ENCODE results near the gene TTC9B. TPM values are rescaled to one million over a fixed set of nuclear protein-coding genes. Genes with fewer than 3 reads are reported as not detected.
A peak's percentile ranks its signal among the peaks of the same experiment; 100 is the strongest.

Gene TTC9B
- total RNA-seq, 1 donor from 2014 or later, result not detected

DNA sequence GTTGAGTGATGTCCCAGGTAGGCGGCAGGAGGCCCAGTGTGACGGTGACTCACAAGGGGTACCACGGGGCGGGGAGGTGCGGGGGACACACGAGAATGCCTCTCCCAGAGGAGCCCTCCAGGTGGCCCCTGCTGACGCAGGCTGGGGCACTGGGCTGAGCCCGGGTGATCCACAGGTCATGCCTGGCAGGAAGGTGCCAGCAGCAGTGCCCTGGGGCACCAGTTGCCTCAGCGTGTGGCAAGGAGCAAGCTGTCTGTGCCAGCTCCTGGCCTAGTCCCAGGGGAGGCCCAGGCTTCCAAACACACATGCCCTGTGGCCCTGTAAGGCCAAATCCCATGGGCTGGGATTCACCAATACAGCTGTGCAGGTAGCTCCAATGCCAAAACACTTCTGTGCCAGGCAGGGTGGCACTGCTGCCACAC is 38.9 kb upstream of the TTC9B start:
- no peaks in the 10 kb centered on the region for H3K9me3 Mint-ChIP-seq
- intact Hi-C loops (cut with micrococcal nuclease), result no loop called here
- TF ChIP-seq, protein P1, sequence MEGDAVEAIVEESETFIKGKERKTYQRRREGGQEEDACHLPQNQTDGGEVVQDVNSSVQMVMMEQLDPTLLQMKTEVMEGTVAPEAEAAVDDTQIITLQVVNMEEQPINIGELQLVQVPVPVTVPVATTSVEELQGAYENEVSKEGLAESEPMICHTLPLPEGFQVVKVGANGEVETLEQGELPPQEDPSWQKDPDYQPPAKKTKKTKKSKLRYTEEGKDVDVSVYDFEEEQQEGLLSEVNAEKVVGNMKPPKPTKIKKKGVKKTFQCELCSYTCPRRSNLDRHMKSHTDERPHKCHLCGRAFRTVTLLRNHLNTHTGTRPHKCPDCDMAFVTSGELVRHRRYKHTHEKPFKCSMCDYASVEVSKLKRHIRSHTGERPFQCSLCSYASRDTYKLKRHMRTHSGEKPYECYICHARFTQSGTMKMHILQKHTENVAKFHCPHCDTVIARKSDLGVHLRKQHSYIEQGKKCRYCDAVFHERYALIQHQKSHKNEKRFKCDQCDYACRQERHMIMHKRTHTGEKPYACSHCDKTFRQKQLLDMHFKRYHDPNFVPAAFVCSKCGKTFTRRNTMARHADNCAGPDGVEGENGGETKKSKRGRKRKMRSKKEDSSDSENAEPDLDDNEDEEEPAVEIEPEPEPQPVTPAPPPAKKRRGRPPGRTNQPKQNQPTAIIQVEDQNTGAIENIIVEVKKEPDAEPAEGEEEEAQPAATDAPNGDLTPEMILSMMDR (IDR thresholded peaks at IDR 0.05), result no peak
- ATAC-seq (ENCODE audit: low read depth) (peak; percentile 47), DNase-seq (no peak)
- POLR2A ChIA-PET, result interaction anchor here (0.9 to 1.1 kb wide), 2 partner anchors 24 to 29 kb away, joined by 4 read pairs; no protein-coding TSS in a partner anchor
- no peak overlapping the region for H3K4me3 Mint-ChIP-seq
- no peak overlapping the region for H3K27ac Mint-ChIP-seq
- no peaks in the 10 kb centered on the region for H3K27me3 Mint-ChIP-seq
- H3K4me1 Mint-ChIP-seq, result peaks cover 25% of the 10 kb centered on the region
- CTCF ChIA-PET, result no interaction called here
- H3K36me3 Mint-ChIP-seq (ENCODE audit: low read depth), result peaks cover 63% of the 10 kb centered on the region

DNA sequence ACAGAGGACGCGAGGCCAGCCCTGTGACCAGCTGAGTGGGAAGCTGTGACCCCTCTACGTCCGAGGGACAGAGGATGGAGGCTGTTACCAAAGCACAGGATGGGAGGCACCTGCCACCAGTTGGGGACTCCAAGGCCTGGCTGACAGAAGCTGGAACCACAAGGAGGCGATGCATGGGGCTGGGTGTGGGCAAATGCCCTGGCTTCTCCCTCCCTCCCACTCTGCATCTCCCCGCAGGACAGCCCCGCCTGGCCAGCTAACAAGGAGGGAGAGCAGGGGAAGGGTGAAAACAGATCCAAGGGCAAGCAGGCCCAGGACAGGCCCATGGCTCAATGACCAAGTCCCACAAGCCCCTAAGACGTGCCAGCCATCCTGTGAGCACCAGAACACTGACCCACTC is 38.3 kb upstream of the TTC9B start:
- Mint-ChIP-seq H3K4me3 (no peak overlapping the region), H3K9me3 (no peaks in the 10 kb centered on the region), H3K36me3 (ENCODE audit: low read depth) (peaks cover 63% of the 10 kb centered on the region), H3K27me3 (no peaks in the 10 kb centered on the region), H3K27ac (no peak overlapping the region), H3K4me1 (peaks cover 25% of the 10 kb centered on the region)
- DNase-seq (no peak), ATAC-seq (ENCODE audit: low read depth) (no peak)
- ChIA-PET POLR2A (interaction anchor here (1.1 kb wide), 1 partner anchor 25 kb away, joined by 4 read pairs; no protein-coding TSS in a partner anchor), CTCF (no interaction called here)
- TF ChIP-seq, protein P1 (IDR thresholded peaks at IDR 0.05), result no peak
- intact Hi-C loops (cut with micrococcal nuclease), result no loop called here

DNA sequence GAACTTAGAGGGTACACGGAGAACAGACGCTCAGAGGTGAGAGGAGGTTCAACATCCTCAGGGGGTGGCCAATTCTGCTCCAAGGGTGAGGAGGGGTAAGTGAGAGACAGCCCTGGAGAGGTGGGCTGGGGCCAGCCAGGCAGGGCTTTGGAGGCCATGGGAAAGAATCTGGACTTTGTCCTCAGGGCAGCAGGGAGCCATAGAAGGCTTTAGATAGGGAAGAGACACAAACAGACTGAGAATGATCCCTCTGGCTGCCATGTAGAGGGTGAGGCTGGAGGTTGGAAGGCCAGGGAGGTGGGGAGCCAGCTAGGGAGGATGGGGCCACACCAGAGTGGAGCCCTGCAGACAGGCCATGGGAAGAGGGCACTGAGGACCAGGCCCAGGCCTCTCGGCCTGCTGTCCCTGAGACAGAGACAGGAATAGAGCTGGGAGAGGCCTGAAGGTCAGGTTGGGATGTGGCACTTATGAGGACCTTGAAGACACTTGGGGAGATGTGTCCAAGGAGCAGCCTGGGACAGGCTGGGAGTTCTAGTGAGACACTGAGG is 37.5 kb upstream of the TTC9B start:
- peaks cover 22% of the 10 kb centered on the region for H3K4me1 Mint-ChIP-seq
- H3K27me3 Mint-ChIP-seq, result no peaks in the 10 kb centered on the region
- H3K4me3 Mint-ChIP-seq, result no peak overlapping the region
- TF ChIP-seq, protein P1 (IDR thresholded peaks at IDR 0.05), result no peak
- DNase-seq, result no peak
- intact Hi-C loops (cut with micrococcal nuclease), result no loop called here
- ChIA-PET CTCF (no interaction called here), POLR2A (no interaction called here)
- H3K36me3 Mint-ChIP-seq (ENCODE audit: low read depth), result peaks cover 64% of the 10 kb centered on the region
- ATAC-seq (ENCODE audit: low read depth), result no peak
- H3K27ac Mint-ChIP-seq, result no peak overlapping the region
- no peaks in the 10 kb centered on the region for H3K9me3 Mint-ChIP-seq

DNA sequence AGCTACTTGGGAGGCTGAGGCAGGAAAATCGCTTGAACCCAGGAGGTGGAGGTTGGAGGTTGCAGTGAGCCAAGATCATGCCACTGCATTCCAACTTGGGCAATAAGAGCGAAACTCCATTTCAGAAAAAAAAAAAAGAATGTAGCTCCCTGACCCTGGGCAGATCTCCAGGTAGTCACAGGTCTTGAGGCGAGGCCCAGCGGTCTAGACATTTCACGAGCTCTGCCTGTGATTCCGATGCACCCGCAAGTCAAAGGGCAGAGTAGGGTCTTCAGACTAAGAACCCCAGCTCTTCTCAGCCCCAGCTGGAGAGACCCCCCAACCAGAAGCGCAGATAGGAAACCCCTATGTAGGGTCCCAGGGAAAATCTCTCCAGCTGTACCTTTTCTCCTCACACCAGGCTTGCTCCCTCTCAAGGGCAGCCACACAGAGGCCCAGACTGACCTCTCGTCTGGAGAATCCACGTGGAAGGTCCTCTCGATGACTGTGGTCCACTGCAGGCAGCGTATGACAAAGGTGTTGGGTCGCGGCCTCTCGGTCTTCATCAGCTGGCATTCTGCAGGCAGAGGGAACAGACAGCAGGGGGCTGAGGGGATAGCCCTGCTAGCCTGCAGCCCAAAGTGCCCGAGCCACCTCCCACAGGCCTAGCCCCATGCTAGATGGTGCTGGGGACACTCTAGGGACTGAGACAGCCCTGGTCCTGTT is 36.7 kb upstream of the TTC9B start:
- H3K9me3 Mint-ChIP-seq, result no peaks in the 10 kb centered on the region
- ChIA-PET POLR2A (interaction anchor here (0.6 kb wide), 1 partner anchor 165 kb away, joined by 3 read pairs; no protein-coding TSS in a partner anchor), CTCF (no interaction called here)
- H3K27me3 Mint-ChIP-seq, result no peaks in the 10 kb centered on the region
- no peak overlapping the region for H3K27ac Mint-ChIP-seq
- H3K36me3 Mint-ChIP-seq (ENCODE audit: low read depth), result peaks cover 70% of the 10 kb centered on the region
- DNase-seq (no peak), ATAC-seq (ENCODE audit: low read depth) (no peak)
- intact Hi-C loops (cut with micrococcal nuclease), result no loop called here
- peaks cover 17% of the 10 kb centered on the region for H3K4me1 Mint-ChIP-seq
- TF ChIP-seq, protein P1 (IDR thresholded peaks at IDR 0.05), result no peak
- H3K4me3 Mint-ChIP-seq, result no peak overlapping the region

DNA sequence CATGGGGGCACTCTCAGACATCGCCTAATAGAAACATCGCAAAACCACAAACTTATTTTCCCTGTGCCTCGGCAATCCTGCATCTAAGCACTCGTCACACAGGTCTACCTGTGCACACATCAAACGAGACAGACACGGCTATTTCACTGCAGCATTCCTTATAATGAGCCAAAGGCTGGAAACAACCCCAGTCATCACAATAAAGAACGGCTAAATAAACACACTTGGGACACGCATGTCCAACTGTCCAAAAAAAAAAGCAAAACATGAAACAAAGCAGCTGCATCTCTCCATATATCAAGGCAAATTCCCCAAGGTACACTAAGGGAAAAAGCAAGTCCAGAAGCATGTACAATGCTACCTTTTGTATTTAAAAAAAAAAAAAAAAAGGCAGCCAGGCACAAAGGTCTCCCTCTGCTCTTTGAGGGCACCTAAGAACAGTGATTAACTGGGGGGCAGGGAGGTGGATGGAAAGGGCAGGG is 35.5 kb upstream of the TTC9B start:
- Mint-ChIP-seq H3K9me3 (no peaks in the 10 kb centered on the region), H3K27ac (no peak overlapping the region), H3K36me3 (ENCODE audit: low read depth) (peaks cover 75% of the 10 kb centered on the region), H3K4me3 (no peak overlapping the region), H3K4me1 (peaks cover 10% of the 10 kb centered on the region), H3K27me3 (no peaks in the 10 kb centered on the region)
- DNase-seq, result no peak
- intact Hi-C loops (cut with micrococcal nuclease), result no loop called here
- TF ChIP-seq, protein P1 (IDR thresholded peaks at IDR 0.05), result no peak
- ATAC-seq (ENCODE audit: low read depth), result no peak
- CTCF ChIA-PET, result no interaction called here
- POLR2A ChIA-PET, result no interaction called here

All from activated B cell treated with CpG ODN at 0.5 μM for 24 hours (primary cell).